HepG2 (cell line): ENCODE data around the gene PSMC2. TPM values are rescaled to one million over a fixed set of nuclear protein-coding genes. Genes with fewer than 3 reads are reported as not detected.
A peak's percentile ranks its signal among the peaks of the same experiment; 100 is the strongest.

Experiments
- BRD4 ChIP-seq: sonication (generic); formaldehyde crosslinking; IDR thresholded peaks from 2 replicates; pipeline ENCODE4 v1.4.0; 2020; ENCODE audit warnings: missing genetic modification reagents
- GATAD2A ChIP-seq: IDR thresholded peaks from 2 replicates; pipeline ENCODE4 v1.6.1; 2016
- HMGXB4 ChIP-seq, 2 experiments: sonication (generic) in 1 of 2; formaldehyde crosslinking in 1 of 2; IDR thresholded peaks; 2 replicates each; pipeline versions ENCODE4 v1.4.0 to v1.6.1; 2018 to 2020; ENCODE audit warnings: missing genetic modification reagents in 2 of 2, borderline replicate concordance in 1 of 2, low read depth in 1 of 2, mild to moderate bottlenecking in 1 of 2, missing biosample characterization in 1 of 2
- KMT2B ChIP-seq: IDR thresholded peaks from 2 replicates; pipeline ENCODE4 v1.6.1; 2016; ENCODE audit warnings: missing genetic modification reagents, missing compliant biosample characterization
- MTF1 ChIP-seq: sonication (generic); formaldehyde crosslinking; IDR thresholded peaks from 2 replicates; pipeline ENCODE4 v1.5.0; 2020; ENCODE audit warnings: missing genetic modification reagents
- PAF1 ChIP-seq: IDR thresholded peaks from 2 replicates; pipeline ENCODE4 v1.6.1; 2016; ENCODE audit warnings: missing genetic modification reagents, missing compliant biosample characterization
- PRPF4 ChIP-seq: fragments of 200-400 bp; formaldehyde crosslinking; IDR thresholded peaks from 2 replicates; pipeline ENCODE4 v1.6.1; 2016; ENCODE audit warnings: low read length, low read depth; ENCODE audit not compliant: poor library complexity, severe bottlenecking
- SETDB1 ChIP-seq: sonication (generic); formaldehyde crosslinking; IDR thresholded peaks from 2 replicates; pipeline ENCODE4 v1.5.1; 2020; ENCODE audit warnings: missing genetic modification reagents, mild to moderate bottlenecking, borderline replicate concordance
- TGIF2 ChIP-seq: IDR thresholded peaks from 2 replicates; pipeline ENCODE4 v1.6.1; 2016; ENCODE audit warnings: control low read depth, missing compliant biosample characterization
- ZNF207 ChIP-seq: fragments of 450-650 bp; IDR thresholded peaks from 2 replicates; pipeline ENCODE4 v1.6.1; 2016; ENCODE audit warnings: antibody characterized with exemption, borderline replicate concordance
- ZNF282 ChIP-seq: fragments of 450-650 bp; IDR thresholded peaks from 2 replicates; pipeline ENCODE4 v1.6.1; 2018; ENCODE audit not compliant: partially characterized antibody
- ZNF430 ChIP-seq: sonication (generic); formaldehyde crosslinking; IDR thresholded peaks from 2 replicates; pipeline ENCODE4 v1.9.0; 2021; ENCODE audit warnings: mild to moderate bottlenecking, missing genetic modification reagents
- ZNF775 ChIP-seq: sonication (generic); formaldehyde crosslinking; IDR thresholded peaks from 2 replicates; pipeline ENCODE4 v1.4.0; 2020; ENCODE audit warnings: missing genetic modification reagents, mild to moderate bottlenecking, moderate library complexity, borderline replicate concordance
- ZNF782 ChIP-seq: sonication (generic); formaldehyde crosslinking; IDR thresholded peaks from 2 replicates; pipeline ENCODE4 v1.4.0; 2020; ENCODE audit warnings: missing genetic modification reagents, mild to moderate bottlenecking, borderline replicate concordance
- ZUFSP ChIP-seq: sonication (generic); formaldehyde crosslinking; IDR thresholded peaks from 2 replicates; pipeline ENCODE4 v1.9.0; 2021; ENCODE audit warnings: missing genetic modification reagents, mild to moderate bottlenecking, borderline replicate concordance
- polyA plus RNA-seq, 8 experiments: library from polyadenylated mRNA; depleted of rRNA in 3 of 8; stranded (reverse) in 7 of 8; unstranded in 1 of 8; fragments of >200 nt; fragmentation: Illumina TruSeq in 4 of 8; extraction: Trizol in 4 of 8; gene quantifications; 2 replicates each; pipeline versions ENCODE4 v1.2.1 to v1.2.3, GENCODE V29; 2011 to 2016; ENCODE audit warnings: low read depth in 4 of 8, missing spikeins in 1 of 8, mixed read lengths in 1 of 8; ENCODE audit not compliant: insufficient read depth in 1 of 8
- total RNA-seq, 5 experiments: library from RNA; depleted of rRNA; stranded (reverse); fragments of >200 nt; fragmentation: Illumina TruSeq; extraction: Trizol; gene quantifications; 2 replicates each; pipeline ENCODE4 v1.2.3, GENCODE V29; 2016; ENCODE audit warnings: low read depth in 1 of 5
- TF ChIP-seq, protein P1 (sequence below): IDR thresholded peaks from 2 replicates; pipeline ENCODE4 v1.6.1; 2018; ENCODE audit warnings: missing genetic modification reagents, mild to moderate bottlenecking, missing compliant biosample characterization
- TF ChIP-seq, protein P2 (sequence below): sonication (generic); formaldehyde crosslinking; IDR thresholded peaks from 2 replicates; pipeline ENCODE4 v1.9.0; 2022; ENCODE audit warnings: low read depth, missing genetic modification reagents
- TF ChIP-seq, protein P3 (sequence below): sonication (generic); formaldehyde crosslinking; IDR thresholded peaks from 2 replicates; pipeline ENCODE4 v1.5.0; 2020; ENCODE audit warnings: missing genetic modification reagents
- TF ChIP-seq, protein P4 (sequence below): sonication (generic); formaldehyde crosslinking; IDR thresholded peaks from 2 replicates; pipeline ENCODE4 v1.4.0; 2020; ENCODE audit warnings: missing genetic modification reagents

PSMC2 gene
- total and polyA plus RNA-seq, 2 of the 13 experiments (the other 11 are each of a cell fraction or from before 2014, with no cell fraction given), result 89.9 to 181 TPM

DNA sequence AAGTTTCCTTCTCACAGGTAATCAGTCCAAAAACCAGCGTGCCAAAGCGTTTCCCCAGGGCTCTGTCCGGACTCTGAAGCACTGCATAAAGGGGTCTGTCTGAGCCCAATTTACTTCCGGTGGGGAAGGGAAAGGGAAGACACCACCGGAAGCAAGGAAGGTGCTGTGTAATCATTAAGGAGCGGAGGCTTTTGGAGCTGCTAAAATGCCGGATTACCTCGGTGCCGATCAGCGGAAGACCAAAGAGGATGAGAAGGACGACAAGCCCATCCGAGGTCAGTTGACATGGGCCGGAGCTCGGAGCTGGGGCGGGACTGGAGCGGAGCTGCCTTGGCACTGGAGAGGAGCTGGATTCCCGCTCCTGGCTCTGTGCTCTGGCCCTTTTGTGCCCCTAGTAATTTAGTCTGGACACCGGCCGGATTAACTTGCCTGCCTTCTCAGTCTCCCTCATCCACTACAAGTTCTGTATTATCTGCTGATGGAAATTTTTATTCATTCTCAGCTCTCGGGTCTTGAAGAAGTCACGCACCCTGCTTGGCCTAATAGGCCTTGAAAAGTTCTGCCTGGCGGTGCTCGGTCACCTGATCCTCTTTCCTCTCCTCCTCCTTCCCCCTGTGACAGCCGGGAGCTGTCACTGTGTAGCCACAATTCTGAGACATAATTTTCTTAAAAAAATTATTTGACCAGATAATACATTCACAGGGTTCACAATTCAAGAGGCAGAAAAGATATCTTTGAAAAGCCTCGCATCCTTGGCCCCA lies at the start of gene PSMC2 (continued):
- TF ChIP-seq PRPF4 (no peak), BRD4 (CRISPR knock-in tag) (0 out of 2 replicates have a peak, but pooled peaks have one; percentile 65), ZUFSP (CRISPR knock-in tag) (no peak), GATAD2A (peak; percentile 56), ZNF775 (CRISPR knock-in tag) (no peak), MTF1 (CRISPR knock-in tag) (no peak), KMT2B (peak; percentile 94), TGIF2 (CRISPR knock-in tag) (peak; percentile 75), ZNF782 (CRISPR knock-in tag) (0 out of 2 replicates have a peak, but pooled peaks have one; percentile 18), ZNF207 (no peak), ZNF282 (no peak), PAF1 (CRISPR knock-in tag) (no peak), ZNF430 (CRISPR knock-in tag) (no peak), SETDB1 (CRISPR knock-in tag) (no peak), HMGXB4 (CRISPR knock-in tag; IDR thresholded peaks at IDR 0.05; ENCODE audit: borderline replicate concordance in 1 of 2, low read depth in 1 of 2) (peak; percentile 66 to 93)
- TF ChIP-seq, protein P1, sequence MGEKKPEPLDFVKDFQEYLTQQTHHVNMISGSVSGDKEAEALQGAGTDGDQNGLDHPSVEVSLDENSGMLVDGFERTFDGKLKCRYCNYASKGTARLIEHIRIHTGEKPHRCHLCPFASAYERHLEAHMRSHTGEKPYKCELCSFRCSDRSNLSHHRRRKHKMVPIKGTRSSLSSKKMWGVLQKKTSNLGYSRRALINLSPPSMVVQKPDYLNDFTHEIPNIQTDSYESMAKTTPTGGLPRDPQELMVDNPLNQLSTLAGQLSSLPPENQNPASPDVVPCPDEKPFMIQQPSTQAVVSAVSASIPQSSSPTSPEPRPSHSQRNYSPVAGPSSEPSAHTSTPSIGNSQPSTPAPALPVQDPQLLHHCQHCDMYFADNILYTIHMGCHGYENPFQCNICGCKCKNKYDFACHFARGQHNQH (CRISPR knock-in tag), result peak; percentile 85
- TF ChIP-seq, protein P2, sequence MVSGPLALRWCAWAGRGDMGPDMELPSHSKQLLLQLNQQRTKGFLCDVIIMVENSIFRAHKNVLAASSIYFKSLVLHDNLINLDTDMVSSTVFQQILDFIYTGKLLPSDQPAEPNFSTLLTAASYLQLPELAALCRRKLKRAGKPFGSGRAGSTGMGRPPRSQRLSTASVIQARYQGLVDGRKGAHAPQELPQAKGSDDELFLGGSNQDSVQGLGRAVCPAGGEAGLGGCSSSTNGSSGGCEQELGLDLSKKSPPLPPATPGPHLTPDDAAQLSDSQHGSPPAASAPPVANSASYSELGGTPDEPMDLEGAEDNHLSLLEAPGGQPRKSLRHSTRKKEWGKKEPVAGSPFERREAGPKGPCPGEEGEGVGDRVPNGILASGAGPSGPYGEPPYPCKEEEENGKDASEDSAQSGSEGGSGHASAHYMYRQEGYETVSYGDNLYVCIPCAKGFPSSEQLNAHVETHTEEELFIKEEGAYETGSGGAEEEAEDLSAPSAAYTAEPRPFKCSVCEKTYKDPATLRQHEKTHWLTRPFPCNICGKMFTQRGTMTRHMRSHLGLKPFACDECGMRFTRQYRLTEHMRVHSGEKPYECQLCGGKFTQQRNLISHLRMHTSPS (CRISPR knock-in tag), result no peak
- TF ChIP-seq, protein P3, sequence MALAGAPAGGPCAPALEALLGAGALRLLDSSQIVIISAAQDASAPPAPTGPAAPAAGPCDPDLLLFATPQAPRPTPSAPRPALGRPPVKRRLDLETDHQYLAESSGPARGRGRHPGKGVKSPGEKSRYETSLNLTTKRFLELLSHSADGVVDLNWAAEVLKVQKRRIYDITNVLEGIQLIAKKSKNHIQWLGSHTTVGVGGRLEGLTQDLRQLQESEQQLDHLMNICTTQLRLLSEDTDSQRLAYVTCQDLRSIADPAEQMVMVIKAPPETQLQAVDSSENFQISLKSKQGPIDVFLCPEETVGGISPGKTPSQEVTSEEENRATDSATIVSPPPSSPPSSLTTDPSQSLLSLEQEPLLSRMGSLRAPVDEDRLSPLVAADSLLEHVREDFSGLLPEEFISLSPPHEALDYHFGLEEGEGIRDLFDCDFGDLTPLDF, result no peak
- TF ChIP-seq, protein P4, sequence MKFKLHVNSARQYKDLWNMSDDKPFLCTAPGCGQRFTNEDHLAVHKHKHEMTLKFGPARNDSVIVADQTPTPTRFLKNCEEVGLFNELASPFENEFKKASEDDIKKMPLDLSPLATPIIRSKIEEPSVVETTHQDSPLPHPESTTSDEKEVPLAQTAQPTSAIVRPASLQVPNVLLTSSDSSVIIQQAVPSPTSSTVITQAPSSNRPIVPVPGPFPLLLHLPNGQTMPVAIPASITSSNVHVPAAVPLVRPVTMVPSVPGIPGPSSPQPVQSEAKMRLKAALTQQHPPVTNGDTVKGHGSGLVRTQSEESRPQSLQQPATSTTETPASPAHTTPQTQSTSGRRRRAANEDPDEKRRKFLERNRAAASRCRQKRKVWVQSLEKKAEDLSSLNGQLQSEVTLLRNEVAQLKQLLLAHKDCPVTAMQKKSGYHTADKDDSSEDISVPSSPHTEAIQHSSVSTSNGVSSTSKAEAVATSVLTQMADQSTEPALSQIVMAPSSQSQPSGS (CRISPR knock-in tag), result peak; percentile 57; the same call in 1 of the 2 replicates
